RPMI8226 (cell line): Measurements from ENCODE around the gene NEK2.
"Not testable (repeated sequence)": the region's sequence is repeated elsewhere in the genome, so short reads cannot be mapped to it uniquely, and the experiment has no call there.

Experiments used
- DNase-seq: peaks from one replicate; pipeline ENCODE4 v3.0.0-alpha.2; 2015

NEK2 gene

DNA sequence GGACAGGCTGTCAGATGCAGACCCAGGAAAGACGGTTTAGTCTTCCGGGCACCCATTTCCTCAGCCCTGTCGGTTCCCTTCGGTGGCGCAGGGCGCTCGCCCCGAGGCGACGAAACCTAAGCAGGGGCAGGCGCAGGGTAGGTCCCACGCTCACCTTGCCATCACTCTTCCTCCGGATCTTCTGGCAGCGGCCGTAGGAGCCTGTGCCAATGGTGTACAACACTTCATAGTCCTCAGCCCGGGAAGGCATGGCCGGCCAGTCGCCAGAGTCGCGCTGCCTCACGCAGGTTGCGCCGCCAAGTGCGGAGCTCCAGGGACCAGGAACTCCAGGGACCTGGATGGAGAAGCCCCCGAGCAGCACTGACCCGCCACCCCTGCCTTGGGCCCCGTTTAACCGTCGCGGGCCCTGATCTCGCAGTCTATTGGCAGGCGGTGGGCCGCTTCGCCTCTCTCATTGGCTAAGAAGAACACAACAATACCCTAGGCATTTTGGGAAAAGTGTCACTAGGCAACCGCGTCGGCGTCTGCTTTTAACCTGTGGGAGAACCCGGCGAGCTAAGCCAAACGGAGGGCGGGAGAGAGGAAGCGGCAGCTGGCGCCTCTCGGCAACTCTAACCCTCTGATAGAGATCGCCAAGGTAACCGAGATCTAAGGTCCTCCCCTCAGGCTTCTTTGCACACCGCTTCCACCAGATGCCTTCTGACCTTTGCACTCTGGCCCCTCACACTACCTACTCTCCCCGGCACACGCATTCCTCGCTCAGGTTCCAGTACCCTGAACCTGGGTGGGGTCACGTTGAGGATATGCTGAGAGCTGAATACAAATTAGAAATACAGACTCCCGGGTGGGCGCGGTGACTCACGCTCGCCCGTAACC is at the start of gene NEK2:
NEK2 (minus strand) TSS at position 392 of the 876 bp plus-strand sequence; CDS start at position 250, 142 bp downstream.
- peak; percentile 99 for DNase-seq

DNA sequence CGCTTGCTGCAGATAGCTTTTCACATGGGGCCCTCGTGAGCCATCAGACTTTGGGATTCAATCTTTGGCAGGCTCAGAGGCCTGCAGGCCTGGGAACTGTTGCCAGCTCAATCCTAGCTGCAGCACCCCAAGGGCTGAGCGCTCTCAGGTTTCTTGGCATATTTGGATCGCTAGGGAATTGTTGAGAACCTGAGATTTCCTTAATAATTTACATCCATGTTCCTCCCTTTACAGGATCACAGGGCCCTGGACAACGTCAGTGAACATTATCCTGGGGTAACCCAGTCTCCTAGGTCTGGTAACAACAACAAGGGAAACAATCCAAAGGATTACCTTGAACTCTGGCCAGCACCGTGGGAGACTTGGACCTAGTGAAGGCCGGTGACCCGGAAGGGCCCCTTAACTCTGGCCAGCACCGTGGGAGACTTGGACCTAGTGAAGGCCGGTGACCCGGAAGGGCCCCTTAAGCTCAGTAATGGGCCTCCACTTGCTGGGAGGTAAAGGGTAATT is 49.3 kb upstream of the NEK2 start:
- DNase-seq = no peak

DNA sequence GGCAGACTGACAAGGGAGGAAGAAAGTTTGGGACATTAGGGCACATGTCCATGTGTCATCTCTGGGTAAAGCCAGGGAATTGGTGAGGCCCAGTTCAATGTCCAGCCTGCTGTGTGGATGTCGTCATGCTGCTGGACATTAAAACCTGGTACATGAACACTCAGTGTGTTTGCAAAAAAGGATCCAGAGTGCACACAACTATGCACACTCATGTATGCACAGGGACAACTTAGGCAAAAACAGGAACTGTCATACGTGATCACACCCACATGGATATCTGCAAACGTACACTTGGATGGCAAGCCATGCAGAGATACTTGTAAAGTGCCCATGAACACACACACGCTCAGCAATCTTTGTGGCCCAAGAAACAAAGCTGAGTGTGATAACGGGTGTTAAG is 47.9 kb upstream of the NEK2 start:
- DNase-seq = no peak

DNA sequence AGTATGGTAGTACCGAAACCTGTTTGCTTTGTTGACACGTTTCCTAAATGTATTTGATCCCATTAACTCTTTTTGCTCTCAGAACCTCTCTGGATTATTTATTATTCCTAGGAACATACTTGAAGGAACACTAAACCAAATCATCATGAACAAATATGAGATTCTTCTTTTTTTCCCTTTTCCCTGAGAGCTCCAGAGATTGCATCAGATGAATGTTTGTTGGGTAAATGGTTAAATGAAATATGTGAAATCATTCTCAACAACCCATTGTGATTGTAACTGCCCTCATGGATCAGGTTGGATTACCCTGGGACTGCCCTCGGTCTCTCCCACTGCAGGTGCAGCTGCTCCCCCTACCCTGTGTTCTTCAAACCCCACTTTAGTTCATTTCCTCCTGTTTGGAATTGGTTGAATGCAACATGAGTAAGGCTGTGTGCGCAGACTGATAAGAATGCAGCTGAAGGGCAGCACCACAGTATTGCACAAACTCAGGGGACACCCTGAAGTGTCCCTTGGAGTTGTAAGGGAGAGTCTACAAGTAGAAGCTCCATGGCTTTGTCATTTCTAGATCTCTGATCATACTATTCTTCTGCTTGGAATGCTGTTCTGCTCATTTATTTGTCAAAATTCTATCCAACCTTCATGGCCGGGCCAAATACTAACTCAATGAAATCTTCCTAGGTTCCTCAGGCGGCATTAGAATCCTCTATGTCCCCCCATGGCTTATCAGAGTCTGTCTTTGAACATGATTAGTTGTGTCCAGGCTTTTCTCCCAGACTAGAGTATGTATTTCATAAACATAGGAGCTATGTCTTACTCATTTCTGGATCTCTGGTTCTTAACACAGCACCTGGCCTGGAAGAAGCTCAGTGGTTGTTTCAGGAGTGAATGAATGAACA is 47.1 kb upstream of the NEK2 start:
- DNase-seq = no peak

DNA sequence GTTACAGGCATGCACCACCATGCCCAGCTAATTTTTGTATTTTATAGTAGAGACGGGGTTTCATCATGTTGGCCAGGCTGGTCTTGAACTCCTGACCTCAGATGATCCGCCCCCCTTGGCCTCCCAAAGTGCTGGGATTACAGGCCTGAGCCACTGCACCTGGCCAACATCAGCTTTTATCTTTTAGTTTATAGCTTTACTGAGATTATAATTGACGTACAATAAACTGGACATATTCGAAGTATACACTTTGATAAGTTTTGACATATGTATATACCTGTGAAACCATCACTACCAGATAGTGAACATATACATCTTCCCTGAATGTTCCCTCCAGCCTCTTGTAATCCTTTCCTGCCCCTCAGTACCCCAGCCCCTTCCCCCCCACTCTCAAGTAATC is 41.1 kb upstream of the NEK2 start:
- DNase-seq = not testable (repeated sequence)

DNA sequence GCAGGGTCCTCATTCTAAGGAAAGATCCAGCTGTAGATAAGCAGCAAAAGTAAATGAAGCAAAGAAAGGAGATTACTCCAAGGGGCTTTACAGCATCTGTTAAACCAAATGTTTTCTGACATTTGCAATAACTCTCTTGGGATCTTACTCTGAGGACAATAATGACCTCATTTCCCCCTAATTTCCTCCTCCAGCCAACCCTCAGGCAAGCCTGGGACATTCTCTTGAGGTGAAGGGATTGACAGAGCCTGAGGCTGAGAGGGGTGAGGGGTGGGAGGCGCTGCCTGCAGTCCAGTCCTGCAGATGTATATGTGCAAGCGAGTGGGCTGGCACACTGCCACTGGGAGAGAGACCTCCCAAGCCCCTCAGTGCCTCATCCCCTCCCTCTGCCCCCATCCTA is 40.5 kb upstream of the NEK2 start:
- no peak for DNase-seq

DNA sequence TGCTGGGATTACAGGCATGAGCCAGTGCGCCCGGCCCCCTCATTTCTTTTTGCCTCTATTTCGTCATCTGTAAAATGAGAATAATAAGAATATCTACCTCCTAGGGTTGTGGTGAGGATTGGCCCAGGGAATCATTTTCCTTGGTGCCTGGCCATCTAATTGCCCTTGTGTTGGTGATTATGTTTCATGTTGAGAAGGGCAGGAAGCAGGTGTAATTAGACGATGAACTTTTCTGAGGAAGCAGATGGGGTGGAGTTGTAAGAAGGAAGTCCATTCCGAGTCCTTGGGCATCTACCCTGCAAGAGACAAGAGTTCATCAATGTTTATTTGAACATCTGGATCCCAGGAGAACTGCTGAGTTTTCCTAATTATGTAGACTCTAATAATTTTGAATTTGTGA is 38.7 kb upstream of the NEK2 start:
- DNase-seq = no peak

DNA sequence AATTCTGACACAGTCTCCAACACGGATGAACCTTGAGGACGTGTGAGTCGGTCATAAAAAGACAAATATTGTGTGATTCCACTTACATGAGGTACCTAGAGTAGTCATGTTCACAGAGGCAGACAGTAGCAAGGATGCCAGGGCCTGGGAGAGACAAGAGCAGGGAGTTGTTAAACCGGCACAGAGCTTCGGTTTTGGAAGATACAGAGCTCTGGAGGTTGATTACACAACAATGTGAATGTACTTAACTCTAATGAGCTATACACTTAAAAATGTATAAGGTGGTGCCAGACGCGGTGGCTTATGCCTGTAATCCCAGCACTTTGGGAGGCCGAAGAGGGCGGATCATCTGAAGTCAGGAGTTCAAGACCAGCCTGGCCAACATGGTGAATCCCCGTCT is 37.8 kb upstream of the NEK2 start:
- DNase-seq = no peak

DNA sequence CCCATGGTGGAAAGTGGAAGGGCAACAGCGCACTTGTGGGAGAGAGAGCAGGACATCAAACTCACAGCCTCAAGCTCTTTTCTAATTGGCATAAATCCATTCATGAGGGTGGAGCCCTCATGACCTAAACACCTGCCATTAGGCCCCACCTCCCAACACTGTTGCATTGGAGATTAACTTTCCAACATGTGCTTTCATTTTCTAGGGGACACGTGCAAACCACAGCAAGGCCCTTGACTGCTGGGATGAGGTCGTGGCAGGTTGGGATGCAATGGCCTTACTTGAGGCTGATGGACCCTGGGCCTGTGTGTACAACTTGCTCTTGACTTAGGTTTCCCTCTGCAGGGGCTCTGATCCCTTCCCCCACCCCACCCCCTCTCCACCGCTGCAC is 35.9 kb upstream of the NEK2 start:
- DNase-seq = peak; percentile 77

DNA sequence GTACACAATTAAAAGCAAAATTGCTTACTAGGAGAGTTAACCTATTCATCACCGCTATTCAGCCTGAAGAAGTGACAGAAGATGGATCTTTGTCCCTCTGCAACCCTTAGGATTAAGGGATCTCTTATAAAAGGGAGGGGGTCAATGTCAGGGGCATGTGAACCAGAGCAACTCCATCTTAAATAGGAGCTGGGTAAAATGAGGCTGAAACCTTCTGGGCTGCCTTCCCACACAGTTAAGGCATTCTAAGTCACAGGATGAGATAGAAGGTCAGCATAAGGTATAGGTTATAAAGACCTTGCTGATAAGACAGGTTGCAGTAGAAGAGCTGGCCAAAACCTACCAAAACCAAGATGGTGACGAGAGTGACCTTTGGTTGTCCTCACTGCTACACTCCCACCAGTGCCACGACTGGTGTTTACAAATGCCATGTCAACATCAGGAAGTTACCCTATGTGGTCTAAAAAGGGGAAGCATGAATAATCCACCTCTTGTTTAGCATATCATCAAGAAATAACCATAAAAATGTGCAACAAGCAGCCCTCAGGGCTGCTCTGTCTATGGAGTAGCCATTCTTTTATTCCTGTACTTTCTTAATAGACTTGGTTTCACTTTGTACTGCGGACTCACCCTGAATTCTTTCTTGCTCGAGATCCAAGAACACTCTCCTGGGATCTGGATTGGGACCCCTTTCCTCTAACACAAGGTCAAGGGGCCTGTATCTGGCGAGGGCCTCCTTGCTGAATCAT is 35.3 kb upstream of the NEK2 start:
- no peak for DNase-seq

DNA sequence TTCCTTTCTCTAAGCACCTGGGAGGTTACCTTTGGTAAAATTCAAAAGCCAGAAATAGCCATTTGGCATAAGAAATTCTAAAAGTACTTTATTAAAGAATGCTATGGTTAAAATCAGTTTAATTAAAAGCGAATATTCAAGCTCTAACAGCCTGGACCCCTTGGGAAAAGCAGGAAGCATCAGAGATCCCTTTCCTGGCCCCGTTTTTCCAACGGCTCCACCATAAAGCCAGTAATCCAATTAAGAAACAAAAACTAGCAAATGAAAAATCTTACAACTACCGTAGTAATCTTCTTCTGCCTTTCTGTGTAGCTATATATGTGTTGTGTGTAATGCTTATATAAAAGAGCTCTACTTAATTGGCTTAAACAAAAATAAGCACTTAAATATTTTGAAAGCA is 33.5 kb upstream of the NEK2 start:
- DNase-seq = no peak

DNA sequence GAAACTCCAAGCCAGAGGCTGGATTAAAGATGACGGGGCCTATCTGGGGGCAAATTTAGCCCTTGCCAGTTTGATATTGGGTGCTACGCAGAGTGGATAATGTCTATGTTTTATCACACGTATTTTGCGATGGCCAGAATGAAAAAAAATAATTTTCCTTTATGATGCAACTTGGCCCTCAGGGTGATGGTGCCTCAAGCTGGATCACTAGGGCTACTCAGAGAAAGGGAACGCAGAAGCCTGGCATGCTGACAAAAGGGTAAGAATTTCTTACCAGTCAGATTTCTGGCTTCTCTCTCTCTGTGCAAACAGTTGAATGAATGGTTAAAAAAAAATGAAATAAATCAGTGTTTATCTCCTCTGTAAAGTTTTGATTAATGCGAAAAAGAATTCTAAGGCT is 32.6 kb upstream of the NEK2 start:
- no peak for DNase-seq

DNA sequence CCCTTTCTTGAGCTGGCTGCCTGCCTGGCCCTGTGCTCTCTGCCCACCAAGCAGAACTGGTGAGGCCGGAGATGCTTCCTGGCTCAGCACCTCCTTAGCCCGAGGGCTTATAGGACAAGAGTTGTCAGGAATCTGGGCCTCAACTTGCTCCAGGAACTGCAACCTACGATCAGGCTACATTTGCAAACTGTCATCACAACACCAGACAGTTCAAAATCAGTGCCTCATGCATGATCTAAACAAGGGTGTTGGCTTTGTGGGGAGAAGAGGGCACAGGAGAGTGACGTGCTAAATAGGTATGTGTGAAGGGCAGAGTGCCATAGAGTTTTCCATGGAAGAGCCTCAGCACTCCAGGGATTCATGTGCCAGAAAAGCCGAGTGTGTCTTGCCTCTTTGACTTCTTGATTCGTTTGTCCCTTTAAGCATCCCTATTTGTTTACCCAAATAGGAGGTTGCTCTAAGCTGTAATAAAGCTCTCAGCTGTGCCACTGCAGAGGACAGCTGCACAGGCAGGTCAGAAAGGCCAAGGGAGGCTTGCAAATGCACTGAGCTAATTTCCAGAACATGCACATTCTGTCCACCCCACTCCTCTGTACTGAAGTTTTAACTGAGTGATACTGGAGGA is 30.2 kb upstream of the NEK2 start:
- peak; percentile 45 for DNase-seq

DNA sequence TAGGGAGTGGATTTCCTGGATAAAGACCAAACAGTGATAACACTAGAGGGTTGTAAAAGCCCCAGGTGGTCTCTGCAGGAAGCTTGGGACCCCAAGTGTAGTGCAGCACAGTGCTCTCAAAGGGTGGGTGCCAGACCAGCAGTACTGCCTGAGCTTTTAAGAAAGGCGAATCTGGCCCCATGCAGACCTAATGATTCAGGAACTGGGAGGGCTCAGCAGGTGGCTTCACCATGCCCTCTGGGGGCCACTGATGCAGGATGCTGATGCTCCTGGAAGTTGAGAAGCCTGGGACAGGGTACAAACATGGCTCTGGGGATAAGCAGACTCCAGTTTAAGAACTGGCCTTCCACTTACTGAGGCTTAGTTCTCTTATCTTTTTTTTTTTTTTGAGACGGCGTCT is 29.1 kb upstream of the NEK2 start:
- DNase-seq = no peak

DNA sequence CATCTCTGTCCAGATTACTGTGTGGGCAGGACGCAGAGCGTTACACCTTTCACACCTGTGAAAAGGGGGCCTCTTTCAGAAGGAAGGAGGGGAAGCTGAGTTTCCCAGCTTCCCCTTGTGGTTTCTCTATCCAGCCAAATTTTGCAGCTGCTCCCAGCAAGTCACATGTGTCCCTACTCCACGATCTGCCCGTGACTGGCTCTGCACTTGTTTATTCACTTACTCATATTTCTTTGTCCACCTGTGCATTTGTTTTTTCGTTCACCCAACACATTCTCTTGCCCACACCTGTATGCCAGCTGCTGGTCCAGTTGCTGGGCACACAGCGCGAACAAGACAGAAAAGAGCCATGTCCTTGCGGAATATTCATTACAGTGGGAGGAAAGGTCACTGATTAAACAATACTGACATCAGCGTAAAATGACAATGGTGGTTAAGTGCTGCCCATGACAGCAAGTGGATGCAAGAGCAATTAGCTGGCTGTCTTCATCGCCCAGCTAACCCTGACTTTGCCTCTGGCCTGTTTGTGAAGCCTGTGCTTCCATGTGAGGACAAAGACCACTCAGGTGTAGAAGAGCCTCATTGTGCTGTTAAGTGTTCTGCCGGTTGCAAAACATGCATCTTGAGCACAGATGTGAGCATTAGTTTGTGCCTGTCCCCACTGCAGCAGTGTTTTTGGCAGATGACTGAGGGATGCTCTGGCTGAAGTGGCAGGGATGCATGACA is 28.6 kb upstream of the NEK2 start:
- DNase-seq = peak; percentile 88

DNA sequence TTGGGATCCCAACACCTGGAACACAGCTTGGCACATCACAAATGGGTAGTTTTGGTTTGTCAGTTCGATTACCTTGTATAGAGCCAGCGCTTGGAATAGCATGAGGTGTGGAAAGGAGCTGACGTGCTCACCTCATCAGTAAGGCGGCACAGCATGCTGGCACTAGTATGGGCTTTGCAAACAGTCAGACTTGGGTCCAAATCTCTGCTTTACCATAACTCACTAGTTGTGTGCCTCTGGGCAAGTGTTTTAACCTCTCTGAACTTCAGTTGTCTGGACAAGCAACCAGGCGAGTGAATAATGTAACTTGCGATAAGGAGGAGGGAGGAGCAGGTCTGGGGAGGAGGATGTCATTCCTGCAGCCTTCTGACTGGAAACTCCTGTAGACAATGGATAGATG is 26.3 kb upstream of the NEK2 start:
- DNase-seq = no peak

DNA sequence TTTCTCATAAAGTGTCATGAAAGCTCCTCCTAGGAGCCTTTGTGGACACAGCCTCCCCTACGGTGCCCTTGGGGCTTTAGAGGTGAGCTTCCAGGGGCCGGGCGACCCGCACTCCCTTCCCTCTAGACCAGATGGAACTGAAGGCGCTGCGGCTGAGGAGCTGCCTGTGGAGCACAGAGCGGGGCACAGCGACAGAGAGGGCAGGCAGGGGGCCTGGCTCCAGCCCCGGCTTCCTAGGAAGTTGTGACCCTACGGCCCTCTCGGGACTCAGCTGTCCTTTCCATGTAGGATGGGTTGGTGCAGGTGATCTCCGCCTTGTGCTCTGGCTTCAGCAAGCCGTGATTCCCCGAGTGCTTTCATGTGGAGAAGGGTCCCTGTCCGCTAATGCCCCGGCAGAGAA is 23.6 kb upstream of the NEK2 start:
- DNase-seq = no peak

DNA sequence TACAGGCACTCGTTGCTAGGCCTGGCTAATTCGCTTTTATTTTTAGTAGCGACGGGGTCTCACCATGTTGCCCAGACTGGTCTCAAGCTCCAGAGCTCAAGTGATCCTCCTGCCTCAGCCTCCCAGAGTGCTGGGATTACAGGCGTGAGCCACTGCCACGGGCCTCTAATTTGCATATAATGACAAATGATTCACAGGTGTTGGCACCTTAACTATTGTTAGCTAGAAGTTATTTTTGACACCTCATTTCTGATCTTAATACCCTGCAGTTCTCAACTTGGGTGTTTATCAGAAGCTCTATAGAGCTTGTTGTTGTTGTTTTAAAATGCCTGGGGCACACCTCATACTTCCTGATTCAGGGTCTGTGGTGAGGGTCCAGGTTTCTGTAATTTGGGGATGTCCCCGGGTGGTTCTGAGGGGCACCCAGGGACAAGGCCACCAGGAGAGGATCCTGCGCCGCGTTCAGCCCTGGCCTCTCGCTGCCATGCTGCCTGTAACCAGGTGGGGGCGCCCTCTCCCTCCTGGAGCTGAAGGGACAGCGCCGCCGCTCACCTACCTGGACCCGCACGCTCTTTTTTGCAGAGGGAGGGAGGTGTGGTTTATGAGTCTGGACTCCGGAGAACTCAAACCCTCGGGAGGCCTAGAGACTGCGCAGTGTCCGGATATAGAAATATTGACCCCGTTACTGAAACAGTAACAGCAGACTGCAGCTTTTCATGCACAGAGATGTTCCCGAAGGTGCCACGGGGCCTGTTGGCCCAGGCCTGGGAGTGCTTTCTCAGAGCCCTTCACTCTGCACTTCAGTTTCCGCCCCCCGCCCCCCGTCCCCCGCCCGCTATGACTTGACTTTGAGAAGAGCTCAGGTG is 23.0 kb upstream of the NEK2 start:
- DNase-seq = peak; percentile 86

DNA sequence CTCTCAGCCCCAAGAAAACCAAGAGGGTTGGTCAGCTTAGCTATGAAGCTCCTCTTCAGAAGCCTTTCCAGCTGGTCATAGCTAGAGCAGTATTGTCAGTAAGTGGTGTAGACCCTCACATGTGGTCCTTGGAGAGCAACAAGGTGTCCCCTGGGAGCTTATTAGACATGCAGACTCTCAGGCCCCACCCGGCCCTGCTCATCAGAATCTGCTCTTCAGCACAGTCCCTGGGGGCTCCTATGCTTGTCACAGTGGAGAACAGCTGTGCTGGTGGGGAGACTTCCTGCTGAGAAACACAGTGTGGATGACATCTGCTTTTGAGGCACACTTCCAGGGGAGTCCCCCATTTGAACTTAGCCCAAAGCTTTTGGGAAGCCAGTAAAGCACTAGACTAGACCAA is 21.9 kb upstream of the NEK2 start:
- DNase-seq = no peak

DNA sequence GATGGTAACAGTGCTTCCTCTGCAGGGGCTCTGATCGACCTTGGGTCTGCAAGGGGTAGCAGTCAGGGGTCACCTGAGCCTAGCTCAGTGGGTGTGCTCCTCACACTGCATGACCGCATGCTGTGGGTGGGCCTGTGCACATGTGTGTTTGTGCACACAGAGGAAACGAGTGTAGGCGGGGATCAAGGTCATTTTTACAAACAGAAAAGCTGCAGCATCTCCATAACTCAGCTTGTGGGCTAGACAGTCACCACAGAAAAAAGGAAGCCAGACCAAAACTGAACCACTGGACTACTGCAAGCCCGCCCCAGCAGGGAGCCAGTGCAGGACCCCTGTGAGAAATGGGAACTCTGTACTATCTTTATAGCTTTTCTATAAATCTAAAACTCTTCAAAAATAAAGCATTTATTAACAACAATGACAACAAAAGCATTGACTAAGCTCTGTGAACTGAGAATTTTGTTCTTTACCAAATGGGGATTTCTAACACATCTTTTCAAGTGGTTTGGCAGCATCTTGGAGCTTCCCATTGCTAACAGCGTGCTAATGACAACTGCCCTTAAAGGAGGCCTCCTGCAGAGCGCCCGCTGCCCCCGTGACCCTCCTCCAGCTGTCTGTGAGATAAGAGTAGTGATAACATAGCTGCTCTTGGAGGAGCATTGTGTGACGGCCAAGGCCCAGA is 19.9 kb upstream of the NEK2 start:
- no peak for DNase-seq
